Myocyte (in vitro differentiated cells): ENCODE measurements around the gene CCNQ. TPM values are rescaled to one million over a fixed set of nuclear protein-coding genes. Genes with fewer than 3 reads are reported as not detected.

ENCODE experiments used
- DNase-seq: peaks from one replicate; pipeline ENCODE4 v3.0.0-alpha.2; 2012; ENCODE audit warnings: low read depth
- total RNA-seq: library from RNA; depleted of rRNA; stranded (reverse); fragments of >200 nt; gene quantifications from 2 replicates; pipeline ENCODE4 v1.2.3, GENCODE V29; 2014

Gene CCNQ
- total RNA-seq, 1 donor from 2014 or later = 35.1 TPM

DNA sequence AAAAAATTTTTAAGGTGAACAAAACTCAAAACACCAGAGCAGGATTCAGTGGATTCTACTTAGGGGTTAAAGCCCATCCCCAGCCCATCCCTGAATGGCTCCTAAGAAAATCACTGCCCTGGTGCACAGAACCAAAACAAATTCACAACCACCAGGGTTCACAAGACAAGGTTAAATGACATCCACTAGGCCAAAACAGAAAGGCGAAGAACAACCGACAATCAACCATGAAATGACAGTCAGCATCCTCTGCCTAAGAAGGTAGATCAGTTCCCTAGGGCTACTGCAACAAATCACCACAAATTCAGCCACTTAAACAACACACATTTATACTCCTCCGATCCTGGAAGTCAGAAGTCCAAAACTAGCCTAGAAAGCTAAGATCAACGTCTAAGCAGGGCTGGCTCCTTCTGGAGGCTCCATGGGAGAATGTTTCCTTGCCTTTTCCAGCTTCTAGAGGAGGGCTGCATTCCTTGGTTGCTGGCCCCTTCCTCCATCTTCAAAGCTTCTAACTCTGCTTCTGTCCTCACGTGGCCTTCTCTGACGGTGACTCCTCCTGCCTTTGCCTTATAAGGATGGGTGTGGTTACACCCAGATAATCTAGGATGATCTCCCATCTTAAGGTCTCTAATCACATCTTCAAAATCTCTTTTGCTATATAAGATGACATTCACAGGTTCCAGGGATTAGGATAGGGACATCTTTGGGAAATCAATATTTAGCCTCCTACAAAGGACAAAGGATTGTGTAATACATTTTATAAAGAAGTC, 1.8 kb downstream of the CCNQ start:
- DNase-seq = no peak

DNA sequence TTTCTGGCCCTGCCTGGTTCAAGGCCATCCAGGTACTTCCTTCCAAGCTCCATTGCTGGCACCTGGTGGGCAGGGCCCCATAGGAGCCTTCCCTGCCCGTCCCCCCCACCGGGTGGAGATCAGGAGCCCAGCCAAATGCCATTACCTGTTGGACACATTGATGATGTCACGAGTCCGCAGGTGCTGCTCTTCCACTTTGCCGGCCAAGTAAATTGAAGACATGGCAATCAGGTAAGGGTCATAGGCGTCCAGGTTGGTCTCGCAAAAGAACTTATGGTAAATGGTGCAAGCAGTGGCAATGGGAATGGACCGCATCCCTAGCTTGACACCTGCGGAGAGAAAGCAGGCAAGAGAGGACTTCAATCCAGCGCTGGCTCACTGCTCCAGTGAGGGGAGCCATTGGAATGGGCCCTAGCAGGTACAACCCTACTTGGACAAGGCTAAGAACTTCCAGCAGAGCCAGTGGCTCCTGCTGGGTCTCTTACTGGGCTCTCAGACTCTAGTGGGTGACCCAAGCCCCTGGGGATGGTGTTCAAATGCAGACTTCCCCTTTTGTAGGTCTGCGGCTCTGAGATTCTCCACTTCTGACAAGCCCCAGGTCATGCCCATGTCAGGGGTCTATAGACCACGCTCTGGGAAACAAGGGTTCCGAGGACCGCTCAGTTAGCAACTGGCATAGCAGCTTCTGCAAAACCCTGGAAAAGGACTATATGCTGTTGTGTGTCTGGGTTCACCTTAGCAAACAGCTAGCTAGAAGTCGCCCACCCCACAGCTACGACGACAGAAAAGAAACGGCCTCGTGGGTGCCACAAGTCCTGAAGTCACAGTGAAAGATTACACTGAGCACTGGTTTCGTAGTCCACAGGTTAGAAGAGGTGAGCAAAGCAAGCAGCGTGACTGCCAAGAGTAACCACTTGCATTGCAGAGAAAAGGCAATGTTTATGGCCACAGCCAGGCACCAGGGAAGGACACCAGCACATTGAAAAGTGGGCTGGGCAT, 2.8 kb downstream of the CCNQ start:
- no peak for DNase-seq

DNA sequence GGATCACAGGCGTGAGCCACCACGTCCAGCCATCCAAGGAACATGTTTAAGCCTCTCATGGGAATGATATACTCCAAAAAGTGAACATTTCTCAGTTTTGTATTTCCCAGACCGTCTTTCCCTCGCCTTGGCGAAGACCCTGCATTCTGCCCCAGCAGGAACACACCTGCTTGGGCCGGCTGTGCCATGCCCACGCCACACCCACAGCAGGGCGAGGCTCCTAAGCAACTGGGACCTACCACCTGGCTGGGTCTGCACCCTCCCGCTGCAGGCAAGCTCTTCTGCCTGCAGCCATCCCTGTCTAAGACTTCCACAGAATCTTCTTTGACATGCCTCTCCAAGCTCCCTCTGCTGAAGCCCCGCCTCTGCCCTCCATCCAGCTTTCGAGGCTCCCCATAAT, 3.6 kb downstream of the CCNQ start:
- DNase-seq = no peak

DNA sequence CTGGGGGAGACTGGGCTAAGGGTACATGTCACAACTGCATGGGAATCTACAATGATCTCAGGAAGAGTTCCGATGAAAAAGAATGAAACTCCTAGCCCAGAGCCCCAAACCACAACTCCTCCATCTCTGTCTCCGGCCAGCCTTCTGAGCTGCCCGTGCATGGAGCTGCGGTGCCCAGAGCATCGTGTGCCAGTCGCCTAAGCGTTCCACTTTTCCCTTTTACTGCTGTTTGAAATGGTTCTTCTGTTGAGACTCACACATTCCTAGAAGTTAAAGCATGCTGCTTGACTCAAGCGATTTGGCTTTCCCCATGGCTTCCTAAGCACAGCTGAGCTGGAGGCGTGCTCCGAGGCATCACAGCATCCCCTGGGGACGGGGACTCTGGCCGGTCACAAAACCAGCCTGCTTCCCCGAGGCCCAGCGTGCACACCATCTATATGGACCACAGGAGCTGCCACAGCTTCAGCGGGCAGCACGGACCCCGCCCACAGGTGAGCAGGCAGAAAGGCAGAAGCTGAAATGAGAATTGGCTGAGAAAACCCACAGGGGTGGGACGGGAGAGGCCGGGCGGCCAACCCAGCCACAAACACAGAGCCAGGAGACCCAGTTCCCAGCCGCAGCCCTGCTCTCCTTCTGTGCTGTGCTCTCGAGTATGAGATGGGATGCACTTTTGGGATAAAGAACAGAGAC, 5.0 kb downstream of the CCNQ start:
- no peak for DNase-seq

DNA sequence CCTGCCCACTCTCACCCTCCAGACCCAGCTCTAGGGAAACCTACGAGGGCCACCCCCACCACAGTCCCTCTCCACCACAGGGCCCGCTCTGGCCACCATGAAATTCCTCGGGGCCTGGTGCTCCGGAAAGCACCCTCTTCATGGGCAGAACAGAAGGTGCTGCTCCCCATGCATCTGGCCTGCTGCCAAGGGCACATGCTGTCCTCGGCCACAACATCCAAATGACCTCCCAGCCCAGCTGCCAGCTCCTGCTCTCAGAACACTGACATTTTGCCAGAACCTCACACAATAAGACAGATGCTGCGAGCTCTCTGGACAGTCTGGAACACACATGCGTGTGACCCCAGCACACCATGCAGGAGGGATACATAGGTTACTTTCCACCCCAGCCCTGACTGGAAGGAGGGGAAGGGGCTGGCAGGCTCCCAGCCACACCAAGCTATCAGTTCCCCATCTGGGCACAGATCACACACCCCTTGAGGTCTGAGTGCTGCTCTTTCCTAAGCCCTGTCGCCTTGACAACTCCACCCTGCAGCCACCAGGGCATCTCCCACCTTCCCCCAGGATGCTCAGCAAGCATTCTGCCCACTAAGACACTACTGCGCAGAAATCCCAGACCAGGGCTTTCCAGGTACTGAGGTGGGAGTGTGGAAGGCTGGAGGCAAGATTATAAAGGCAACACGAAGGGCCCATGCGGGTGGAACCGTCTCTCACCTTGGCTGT, 5.8 kb downstream of the CCNQ start:
- DNase-seq = peak; percentile 84

DNA sequence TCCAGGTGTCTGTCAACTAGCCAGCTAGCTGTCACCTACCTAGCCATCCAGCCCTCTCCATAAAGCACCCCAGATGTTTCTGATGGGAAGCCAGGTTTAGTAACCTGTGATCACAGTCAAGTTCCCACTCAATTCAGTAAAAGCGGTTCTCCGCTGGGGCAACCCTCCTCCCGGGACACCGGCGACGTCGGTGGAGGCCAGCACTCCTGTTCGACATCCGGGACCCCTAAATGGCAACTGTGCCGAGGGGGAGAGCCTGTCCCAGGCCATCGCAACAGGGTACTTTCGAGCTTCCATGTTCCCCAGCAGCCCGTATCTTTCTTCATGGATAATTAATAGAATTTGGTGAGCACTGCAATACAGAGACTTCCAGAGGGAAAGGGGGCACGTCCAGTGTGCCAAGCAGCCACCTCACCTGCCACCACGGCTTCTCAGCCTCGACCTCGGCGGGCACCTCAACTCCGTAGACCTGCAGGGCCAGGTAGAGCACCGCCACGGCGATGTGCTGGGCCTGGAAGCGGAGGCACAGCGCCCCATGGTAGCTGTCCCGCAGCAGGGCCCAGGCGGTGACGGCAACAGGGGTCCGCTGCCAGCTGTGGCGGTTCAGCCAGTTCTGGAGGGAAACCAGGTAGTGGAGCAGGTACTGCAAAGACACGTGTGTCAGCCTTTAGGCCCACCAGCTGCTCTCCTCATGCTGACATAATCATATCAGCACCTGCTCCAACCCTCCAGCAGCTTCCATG, 6.7 kb downstream of the CCNQ start:
- DNase-seq = no peak

DNA sequence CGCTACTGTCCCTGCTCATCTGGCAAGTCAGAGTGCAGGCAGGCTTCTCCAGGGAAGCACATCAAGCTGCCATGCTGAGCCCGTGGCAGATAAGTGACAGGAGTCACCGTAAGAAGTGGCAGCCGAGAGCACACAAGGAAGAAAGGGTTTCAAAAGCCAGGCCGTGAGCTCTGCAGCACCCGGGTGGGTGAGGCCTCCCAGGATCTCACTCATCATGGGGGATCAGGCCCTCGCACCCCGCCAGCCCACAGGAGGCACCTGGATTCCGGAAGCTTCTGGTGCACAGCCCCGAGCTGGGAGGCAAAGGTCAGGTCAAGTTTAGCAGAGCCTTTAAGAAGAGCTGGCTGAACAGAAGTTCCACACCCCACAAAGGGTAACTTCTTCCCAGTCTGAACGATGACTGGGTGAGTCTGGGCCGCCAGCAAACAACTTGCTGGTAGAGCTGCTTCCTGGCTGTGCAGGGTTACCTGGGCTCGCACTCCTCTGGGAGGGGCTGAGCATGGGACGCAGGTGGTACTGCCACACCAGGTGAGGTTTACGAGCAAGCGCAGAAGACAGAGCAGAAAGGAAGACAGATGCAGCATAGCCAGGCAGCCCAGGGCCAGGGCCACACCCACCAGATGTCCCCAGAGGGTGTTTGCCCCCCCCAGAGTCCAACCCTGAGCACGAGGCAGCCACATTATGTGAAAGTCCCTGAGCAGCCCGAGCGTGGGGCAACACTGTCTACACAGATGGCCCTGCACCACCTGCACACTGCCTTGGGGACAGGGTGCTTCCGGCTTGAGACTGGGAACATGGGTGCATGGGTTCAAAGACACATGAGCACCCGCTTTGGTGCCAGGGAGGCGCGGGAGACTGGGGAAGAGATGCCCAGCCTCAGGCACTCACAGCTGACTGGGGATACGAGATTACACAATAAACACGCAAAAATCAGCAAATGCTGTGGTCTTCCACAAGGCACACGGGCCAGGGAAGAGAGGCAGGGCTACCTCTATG, 7.7 kb downstream of the CCNQ start:
- DNase-seq = no peak

DNA sequence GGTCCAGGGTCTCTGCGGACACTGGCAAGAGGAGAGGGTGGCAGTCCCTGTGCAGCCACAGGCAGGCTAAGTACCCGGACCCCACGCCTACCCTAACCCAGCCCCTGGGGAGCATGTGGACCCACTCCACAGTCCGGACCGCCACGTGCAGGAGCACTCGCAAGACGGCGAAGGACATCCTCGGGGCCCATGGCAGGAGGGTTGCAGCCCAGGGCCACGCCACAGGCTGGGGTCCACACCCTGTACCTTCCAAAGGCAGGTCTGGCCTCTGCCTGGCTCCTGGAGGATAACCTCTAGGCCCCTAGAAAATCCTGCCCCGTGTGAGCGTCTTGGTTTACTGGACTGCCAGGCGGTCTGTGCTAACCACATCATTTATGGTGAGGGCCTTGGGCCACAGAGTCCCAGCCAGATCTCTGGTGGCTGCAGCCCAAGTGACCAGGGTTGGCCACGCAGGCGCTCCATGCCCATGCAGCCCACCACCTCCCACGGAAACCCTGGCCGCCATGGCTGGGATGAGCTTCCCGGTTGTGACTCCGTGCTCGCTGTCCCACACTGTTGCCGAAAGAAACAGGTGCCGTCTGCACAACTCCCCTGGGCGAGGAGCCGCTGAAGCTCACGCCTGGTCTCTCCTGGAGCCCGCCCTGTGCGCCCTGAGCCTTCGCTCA, 10.0 kb downstream of the CCNQ start:
- no peak for DNase-seq

DNA sequence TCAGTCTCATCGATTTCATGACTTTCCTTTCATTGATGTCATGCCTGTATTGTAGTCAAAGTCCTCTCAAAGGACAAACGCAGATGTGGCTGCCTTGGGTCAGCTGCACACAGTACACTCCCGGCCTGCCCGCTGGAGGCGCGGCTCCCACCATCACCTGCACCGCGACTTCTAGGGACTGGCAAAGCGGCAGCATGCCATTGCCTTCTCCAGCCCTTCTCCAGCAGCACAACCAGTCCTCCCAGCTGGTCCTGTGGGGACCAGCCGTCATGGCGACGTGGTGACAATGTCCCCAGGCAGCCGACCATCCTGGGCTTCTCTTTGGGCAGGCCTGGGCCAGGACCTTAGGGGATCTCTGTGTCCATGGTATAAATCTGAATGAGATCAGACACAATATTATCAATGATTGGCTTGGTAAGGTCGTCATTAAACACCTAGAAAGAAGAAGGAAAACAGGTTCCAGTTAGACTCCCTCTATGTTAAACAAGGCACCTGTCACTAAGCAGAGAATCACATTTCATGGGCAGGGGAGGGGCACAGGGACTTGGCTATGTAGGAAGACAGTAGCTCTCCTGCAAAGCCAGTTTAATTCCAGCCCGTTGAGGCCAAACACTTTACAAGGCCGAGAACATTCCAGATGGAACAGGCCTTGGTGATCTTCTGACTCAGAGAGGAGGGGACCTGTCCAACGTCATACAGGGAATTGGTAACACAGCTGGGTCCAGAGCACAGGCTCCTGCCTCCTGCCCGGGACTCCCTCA, 10.7 kb downstream of the CCNQ start:
- DNase-seq = no peak

DNA sequence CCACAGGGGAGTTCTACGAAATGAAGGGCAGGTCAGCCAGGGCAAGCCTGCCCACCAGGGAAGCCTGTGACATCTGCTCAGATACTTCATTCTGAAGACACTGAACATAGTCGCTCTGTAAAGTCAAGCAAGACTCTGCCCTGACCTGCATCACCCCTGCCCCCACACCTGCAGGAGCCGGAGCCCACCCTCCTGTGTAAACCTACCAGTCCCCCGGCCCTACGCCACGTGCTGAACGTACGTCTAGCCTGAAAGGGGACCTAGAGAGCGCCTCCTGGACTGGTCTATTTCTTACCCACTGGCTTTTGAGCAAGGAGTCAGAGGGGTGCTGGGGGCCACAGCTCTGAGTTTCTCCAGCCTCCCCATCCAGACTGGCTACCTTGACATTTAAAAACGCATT, 11.6 kb downstream of the CCNQ start:
- no peak for DNase-seq

DNA sequence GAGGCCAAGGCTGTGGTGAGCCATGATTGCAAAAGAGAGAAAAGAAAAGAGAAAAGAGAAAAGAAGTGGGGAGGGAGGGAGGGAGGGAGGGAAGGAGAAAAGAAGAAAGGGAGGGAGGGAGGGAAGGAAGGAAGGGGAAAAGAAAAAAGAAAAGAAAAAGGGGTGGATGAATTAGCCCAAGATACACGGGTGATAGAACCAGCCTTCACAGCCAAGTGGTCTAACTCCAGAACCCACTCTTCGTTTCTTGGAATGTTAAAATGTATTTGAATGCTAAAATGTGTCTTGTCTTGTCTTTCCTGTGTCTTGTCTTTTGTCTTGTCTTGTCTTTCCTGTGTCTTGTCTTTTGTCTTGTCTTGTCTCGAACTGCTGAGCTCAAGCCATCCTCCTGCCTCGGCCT, 13.1 kb downstream of the CCNQ start:
- no peak for DNase-seq

DNA sequence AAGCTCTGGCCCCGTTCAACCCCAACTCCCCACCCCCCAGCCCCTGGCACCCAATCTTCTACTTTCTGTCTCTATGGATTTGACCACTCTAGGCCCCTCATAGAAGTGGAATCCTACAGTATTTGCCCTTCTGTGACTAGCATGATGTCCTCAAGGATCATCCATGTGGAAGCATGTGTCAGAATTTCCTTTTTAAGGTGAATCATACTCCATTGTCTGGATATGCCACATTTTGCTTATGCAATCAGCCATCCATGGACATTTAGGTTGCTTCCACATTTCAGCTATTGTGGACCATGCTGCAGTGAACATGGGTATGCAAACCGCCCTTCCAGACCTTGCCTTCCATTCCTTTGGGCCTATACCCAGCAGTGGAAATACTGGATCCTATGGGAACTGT, 15.5 kb downstream of the CCNQ start:
- DNase-seq = no peak

DNA sequence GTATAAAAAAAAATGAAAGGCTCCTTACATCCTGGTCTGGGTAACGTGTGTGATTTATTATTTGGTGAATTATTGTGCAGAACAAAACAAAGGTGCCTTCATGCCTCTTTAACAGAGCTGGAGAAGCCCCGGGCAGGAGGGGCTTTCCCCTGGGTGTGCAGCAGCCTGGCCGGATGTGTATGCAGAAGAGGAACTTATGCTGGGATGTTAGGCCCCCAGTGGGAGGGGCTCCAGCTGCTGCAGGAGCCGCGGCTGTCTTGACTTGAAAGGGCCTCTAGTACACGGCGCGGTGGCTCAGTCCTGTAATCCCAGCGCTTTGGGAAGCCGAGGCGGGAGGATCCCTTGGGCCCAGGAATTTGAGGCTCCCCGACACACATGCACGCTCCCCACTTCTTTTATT, 16.0 kb downstream of the CCNQ start:
- no peak for DNase-seq

DNA sequence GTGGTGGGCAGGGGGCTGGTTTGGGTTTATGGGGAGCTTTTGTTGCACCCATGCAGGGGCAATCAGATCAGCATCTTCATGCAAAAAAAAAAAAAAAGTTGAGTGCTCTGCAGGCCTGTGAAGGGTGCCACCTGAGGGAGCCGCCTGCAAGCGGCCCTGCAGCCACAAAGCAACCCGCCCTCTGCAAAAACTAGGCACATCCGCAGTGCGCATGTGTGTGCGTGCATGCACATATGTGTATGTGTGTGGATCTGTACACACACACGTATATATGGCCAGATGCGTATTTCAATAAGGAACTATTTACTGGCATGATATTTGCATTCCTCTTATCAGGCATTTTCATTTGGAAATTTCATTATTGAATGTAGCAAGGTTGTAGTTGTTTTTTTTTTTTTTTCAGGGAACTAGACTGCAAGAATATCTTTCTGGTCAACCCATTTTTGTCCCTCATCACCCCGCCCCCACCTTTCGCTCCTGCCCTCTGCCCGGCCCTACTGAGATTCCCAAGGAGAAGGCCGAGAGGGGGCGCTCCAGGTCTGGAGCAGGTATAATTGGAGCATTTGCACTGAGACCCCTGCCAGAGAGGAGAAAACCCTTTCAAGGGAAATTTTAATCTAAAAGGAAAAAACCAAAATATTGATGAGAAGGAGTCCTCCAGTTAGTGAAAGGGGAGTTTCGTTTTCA, 18.1 kb downstream of the CCNQ start:
- no peak for DNase-seq

DNA sequence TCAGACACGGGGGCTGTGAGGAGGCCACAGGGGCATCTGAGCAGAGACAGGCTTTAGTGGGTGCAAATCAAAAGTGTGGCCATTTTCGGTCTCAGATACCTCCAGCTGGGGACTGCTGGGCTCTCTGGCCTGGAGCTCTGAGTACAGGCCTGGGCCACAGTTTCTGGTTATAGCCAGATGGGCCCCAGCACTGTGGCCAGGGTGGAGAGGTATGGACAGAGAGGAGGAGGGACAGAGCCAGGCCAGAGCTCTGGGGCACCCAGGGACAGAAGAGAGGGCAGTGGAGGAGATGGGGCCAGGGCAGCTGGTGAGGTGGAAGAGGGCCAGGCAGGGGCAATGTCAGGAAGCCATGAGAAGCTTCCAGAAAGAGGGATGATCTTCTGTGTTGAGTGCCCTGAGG, 20.1 kb downstream of the CCNQ start:
- DNase-seq = no peak

DNA sequence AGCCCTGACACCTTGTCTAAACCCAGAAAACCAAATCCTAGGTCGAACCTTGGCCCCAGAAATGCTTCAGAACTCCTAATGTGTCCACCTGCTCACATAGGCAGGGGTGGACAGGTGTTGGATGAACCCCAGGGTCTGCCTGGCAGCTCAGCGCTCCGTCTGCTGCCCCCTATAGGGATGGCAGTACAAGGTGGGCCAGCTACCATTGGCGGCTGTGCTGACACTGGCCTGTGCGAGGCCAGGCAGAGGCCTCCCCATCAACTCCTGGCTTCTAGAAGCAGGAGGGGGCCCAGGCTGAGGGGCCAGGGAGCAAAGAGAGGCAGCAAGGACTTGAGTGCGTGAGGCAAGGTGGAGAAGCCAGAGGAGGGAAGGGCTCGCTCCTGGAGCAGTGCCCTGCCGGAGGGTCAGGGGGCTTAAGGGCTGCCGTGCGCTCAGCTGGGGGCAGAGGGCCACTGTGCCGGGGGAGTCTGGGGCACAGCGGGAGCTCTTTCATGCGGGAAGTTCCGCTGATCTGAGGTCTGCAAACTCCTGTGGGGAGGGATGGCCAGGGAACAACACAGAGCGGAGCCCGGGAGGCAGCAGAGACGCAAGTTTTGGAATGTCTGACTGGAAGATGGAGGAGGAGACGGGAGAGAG, 20.6 kb downstream of the CCNQ start:
- DNase-seq = no peak

DNA sequence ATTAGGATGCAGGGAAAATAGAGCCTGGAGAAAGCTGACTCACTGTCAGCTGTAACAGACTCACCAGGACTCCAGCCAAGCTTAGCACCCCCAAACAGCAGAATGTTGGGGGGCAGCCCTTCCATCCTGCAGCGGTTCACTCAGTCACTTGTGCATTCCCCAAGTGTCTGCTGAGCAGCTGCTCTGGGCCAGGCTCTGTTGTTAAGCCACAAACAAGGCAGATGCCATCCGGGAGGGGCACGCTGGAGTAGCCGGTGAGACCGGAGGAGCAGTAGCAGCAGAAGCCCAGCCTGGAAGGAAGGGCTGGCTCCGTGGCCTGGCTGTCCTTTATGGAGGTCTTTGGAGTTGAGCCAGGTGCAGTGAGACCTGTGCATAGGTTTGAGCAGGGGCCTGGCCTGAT, 22.0 kb downstream of the CCNQ start:
- DNase-seq = peak; percentile 83
